ENCODE data around the gene MAP3K2. TPM values are rescaled to one million over a fixed set of nuclear protein-coding genes. Genes with fewer than 3 reads are reported as not detected.

MAP3K2 gene
- total RNA-seq, 1 experiment from 2014 or later = 54.8 TPM

DNA sequence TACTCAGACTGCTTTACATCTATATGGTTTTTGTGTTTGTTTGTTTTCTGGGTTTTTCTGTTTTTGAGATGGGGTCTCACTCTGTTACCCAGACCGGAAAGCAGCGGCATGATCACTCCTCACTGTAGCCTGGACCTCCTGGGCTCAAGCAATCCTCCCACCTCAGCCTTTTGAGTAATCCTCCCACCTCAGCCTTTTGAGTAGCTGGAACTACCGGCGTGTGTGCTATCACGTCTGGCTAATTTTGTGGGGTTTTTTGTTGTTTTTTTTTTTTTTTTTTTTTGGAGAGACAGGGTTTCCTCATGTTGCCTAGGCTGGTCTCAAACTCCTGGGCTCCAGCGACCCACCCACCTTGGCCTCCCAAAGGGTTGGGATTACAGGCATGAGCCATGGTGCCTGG lies 9.1 kb downstream of the MAP3K2 start:
- H3K9me3 ChIP-seq (ENCODE audit: low read depth, low read length, poor library complexity, severe bottlenecking) = peaks cover 5% of the 10 kb centered on the region
- POLR2A ChIA-PET (ENCODE audit: low non-redundant PET) = no interaction called here
- H3K27me3 ChIP-seq (replicated peaks; ENCODE audit: insufficient read depth, low read depth, low read length, poor library complexity) = no peaks in the 10 kb centered on the region
- intact Hi-C loops (cut with micrococcal nuclease; ENCODE audit: unreplicated experiment) = no loop called here
- H3K4me3 ChIP-seq (ENCODE audit: low read depth, low read length, poor library complexity, severe bottlenecking) = no peak overlapping the region
- BruUV-seq (replicated peaks) = no TSS peak
- no peak for DNase-seq (ENCODE audit: low spot score)
- no peak overlapping the region for H3K27ac ChIP-seq (ENCODE audit: low read depth, low read length, poor library complexity, severe bottlenecking)
- H3K36me3 ChIP-seq (ENCODE audit: insufficient read depth, low read length, poor library complexity, severe bottlenecking) = no peaks in the 10 kb centered on the region
- CTCF ChIA-PET = no interaction called here
- no peaks in the 10 kb centered on the region for H3K4me1 ChIP-seq (ENCODE audit: insufficient read depth, low read length, poor library complexity, severe bottlenecking)
- TF ChIP-seq EZH2 (IDR thresholded peaks at IDR 0.05; ENCODE audit: borderline replicate concordance, low read depth, low read length, poor library complexity, severe bottlenecking) = no peak
- TF ChIP-seq, protein P1, sequence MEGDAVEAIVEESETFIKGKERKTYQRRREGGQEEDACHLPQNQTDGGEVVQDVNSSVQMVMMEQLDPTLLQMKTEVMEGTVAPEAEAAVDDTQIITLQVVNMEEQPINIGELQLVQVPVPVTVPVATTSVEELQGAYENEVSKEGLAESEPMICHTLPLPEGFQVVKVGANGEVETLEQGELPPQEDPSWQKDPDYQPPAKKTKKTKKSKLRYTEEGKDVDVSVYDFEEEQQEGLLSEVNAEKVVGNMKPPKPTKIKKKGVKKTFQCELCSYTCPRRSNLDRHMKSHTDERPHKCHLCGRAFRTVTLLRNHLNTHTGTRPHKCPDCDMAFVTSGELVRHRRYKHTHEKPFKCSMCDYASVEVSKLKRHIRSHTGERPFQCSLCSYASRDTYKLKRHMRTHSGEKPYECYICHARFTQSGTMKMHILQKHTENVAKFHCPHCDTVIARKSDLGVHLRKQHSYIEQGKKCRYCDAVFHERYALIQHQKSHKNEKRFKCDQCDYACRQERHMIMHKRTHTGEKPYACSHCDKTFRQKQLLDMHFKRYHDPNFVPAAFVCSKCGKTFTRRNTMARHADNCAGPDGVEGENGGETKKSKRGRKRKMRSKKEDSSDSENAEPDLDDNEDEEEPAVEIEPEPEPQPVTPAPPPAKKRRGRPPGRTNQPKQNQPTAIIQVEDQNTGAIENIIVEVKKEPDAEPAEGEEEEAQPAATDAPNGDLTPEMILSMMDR (conservative IDR thresholded peaks at IDR 0.05; ENCODE audit: low read depth, low read length) = no peak

DNA sequence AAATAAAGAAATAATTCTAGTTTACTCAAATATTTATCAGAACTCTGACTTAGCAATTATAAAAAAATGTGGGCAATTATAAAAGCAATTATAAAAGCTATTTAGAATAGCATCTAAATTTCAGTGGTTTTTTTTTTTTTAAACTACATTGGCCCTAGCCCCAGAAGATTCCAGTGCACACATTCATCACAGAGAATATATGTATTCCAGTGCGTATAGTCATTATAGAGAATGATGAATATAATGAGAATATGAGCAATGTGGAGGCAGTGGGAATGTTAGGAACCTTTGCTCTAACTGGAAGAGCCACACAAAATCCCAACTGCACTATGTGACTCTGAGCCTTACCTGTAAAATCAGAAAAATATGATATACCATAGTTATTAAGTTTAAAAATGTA lies 10.5 kb downstream of the MAP3K2 start:
- DNase-seq (ENCODE audit: low spot score) = no peak
- intact Hi-C loops (cut with micrococcal nuclease; ENCODE audit: unreplicated experiment) = no loop called here
- H3K27ac ChIP-seq (ENCODE audit: low read depth, low read length, poor library complexity, severe bottlenecking) = no peak overlapping the region
- peaks cover 5% of the 10 kb centered on the region for H3K9me3 ChIP-seq (ENCODE audit: low read depth, low read length, poor library complexity, severe bottlenecking)
- no peaks in the 10 kb centered on the region for H3K36me3 ChIP-seq (ENCODE audit: insufficient read depth, low read length, poor library complexity, severe bottlenecking)
- no peak overlapping the region for H3K4me3 ChIP-seq (ENCODE audit: low read depth, low read length, poor library complexity, severe bottlenecking)
- ChIA-PET POLR2A (ENCODE audit: low non-redundant PET) (no interaction called here), CTCF (interaction anchor here (0.6 kb wide), 1 partner anchor 96 kb away, joined by 3 read pairs; no protein-coding TSS in a partner anchor)
- TF ChIP-seq, protein P1 (conservative IDR thresholded peaks at IDR 0.05; ENCODE audit: low read depth, low read length) = no peak
- TF ChIP-seq EZH2 (IDR thresholded peaks at IDR 0.05; ENCODE audit: borderline replicate concordance, low read depth, low read length, poor library complexity, severe bottlenecking) = no peak
- no TSS peak for BruUV-seq (replicated peaks)
- no peaks in the 10 kb centered on the region for H3K27me3 ChIP-seq (replicated peaks; ENCODE audit: insufficient read depth, low read depth, low read length, poor library complexity)
- H3K4me1 ChIP-seq (ENCODE audit: insufficient read depth, low read length, poor library complexity, severe bottlenecking) = no peaks in the 10 kb centered on the region

- Histone ChIP-seq H3K36me3 (ENCODE audit: insufficient read depth, low read length, poor library complexity, severe bottlenecking) (no peaks in the 10 kb centered on the region), H3K27me3 (replicated peaks; ENCODE audit: insufficient read depth, low read depth, low read length, poor library complexity) (no peaks in the 10 kb centered on the region), H3K4me3 (ENCODE audit: low read depth, low read length, poor library complexity, severe bottlenecking) (no peak overlapping the region), H3K27ac (ENCODE audit: low read depth, low read length, poor library complexity, severe bottlenecking) (no peak overlapping the region), H3K4me1 (ENCODE audit: insufficient read depth, low read length, poor library complexity, severe bottlenecking) (no peaks in the 10 kb centered on the region), H3K9me3 (ENCODE audit: low read depth, low read length, poor library complexity, severe bottlenecking) (peaks cover 5% of the 10 kb centered on the region)
- no peak for DNase-seq (ENCODE audit: low spot score)
- BruUV-seq (replicated peaks) = no TSS peak
- CTCF ChIA-PET = no interaction called here
- POLR2A ChIA-PET (ENCODE audit: low non-redundant PET) = no interaction called here
- TF ChIP-seq EZH2 (IDR thresholded peaks at IDR 0.05; ENCODE audit: borderline replicate concordance, low read depth, low read length, poor library complexity, severe bottlenecking) = no peak
- TF ChIP-seq, protein P1 (conservative IDR thresholded peaks at IDR 0.05; ENCODE audit: low read depth, low read length) = no peak
- intact Hi-C loops (cut with micrococcal nuclease; ENCODE audit: unreplicated experiment) = no loop called here
Measured at GRCh38 chr2:127376257-127376656, 11.5 kb downstream of the MAP3K2 start.

Measured in A673 (cell line).